ENCODE data around the gene SLC24A4.

Gene SLC24A4

GRCh38 chr14:92404421-92404820 lies 81.5 kb downstream of the SLC24A4 start:
- H3K9me2 ChIP-seq (replicated peaks; ENCODE audit: control insufficient read depth, low read length), result no peaks in the 10 kb centered on the region
- no peak overlapping the region for H3K4me2 ChIP-seq (ENCODE audit: low read length)
- H3F3A ChIP-seq (ENCODE audit: control insufficient read depth, insufficient read depth), result no peaks in the 10 kb centered on the region
- no peaks in the 10 kb centered on the region for H4K20me1 ChIP-seq (ENCODE audit: control insufficient read depth, insufficient read depth, low read depth, low read length)
- H3K27ac ChIP-seq (ENCODE audit: low read depth, low read length), result no peak overlapping the region
- TF ChIP-seq EZH2phosphoT487 (IDR thresholded peaks at IDR 0.05; ENCODE audit: borderline replicate concordance, low read length), result no peak
- TF ChIP-seq, protein P1, sequence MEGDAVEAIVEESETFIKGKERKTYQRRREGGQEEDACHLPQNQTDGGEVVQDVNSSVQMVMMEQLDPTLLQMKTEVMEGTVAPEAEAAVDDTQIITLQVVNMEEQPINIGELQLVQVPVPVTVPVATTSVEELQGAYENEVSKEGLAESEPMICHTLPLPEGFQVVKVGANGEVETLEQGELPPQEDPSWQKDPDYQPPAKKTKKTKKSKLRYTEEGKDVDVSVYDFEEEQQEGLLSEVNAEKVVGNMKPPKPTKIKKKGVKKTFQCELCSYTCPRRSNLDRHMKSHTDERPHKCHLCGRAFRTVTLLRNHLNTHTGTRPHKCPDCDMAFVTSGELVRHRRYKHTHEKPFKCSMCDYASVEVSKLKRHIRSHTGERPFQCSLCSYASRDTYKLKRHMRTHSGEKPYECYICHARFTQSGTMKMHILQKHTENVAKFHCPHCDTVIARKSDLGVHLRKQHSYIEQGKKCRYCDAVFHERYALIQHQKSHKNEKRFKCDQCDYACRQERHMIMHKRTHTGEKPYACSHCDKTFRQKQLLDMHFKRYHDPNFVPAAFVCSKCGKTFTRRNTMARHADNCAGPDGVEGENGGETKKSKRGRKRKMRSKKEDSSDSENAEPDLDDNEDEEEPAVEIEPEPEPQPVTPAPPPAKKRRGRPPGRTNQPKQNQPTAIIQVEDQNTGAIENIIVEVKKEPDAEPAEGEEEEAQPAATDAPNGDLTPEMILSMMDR (IDR thresholded peaks at IDR 0.05; ENCODE audit: low read depth, low read length, poor library complexity, severe bottlenecking), result no peak
- H3K79me2 ChIP-seq (ENCODE audit: control insufficient read depth, low read length), result no peaks in the 10 kb centered on the region
- H3K4me3 ChIP-seq (ENCODE audit: low read length), result no peak overlapping the region
- H3K27me3 ChIP-seq (ENCODE audit: control insufficient read depth, low read length), result no peaks in the 10 kb centered on the region
- H3K4me1 ChIP-seq (ENCODE audit: control insufficient read depth, low read length), result peaks cover 15% of the 10 kb centered on the region
- no peaks in the 10 kb centered on the region for H3K36me3 ChIP-seq (ENCODE audit: control insufficient read depth, low read length)
- peaks cover 16% of the 10 kb centered on the region for H3K9me3 ChIP-seq (ENCODE audit: control insufficient read depth, insufficient read depth, low read length)

DNA sequence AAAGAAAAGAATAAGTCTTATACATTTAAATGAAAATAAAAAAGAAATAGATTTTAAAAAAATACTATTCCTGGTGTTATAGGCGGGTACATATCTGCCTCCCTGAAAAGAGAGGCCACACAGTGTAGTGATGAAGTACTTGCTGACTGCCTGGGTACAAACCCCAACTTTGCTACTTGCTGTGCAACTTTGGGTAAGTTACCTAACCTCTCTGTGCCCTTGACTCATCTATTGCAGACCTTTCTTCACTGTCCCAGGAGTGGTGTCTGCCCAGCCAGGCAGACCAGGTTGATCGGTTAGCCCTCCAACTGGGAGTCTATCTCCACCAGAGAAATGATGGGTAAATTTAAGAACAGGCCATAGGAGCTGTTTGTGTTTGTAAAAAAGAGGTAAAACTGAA lies 82.0 kb downstream of the SLC24A4 start:
- Histone ChIP-seq H3K27ac (ENCODE audit: low read depth, low read length) (no peak overlapping the region), H3K79me2 (ENCODE audit: control insufficient read depth, low read length) (no peaks in the 10 kb centered on the region)
- TF ChIP-seq, protein P1 (IDR thresholded peaks at IDR 0.05; ENCODE audit: low read depth, low read length, poor library complexity, severe bottlenecking), result no peak
- TF ChIP-seq EZH2phosphoT487 (IDR thresholded peaks at IDR 0.05; ENCODE audit: borderline replicate concordance, low read length), result no peak

GRCh38 chr14:92407410-92407809 lies 84.4 kb downstream of the SLC24A4 start:
- Histone ChIP-seq H3K4me2 (ENCODE audit: low read length) (no peak overlapping the region), H4K20me1 (ENCODE audit: control insufficient read depth, insufficient read depth, low read depth, low read length) (no peaks in the 10 kb centered on the region), H3K27me3 (ENCODE audit: control insufficient read depth, low read length) (no peaks in the 10 kb centered on the region), H3K4me1 (ENCODE audit: control insufficient read depth, low read length) (no peaks in the 10 kb centered on the region), H3F3A (ENCODE audit: control insufficient read depth, insufficient read depth) (no peaks in the 10 kb centered on the region), H3K4me3 (ENCODE audit: low read length) (no peak overlapping the region), H3K36me3 (ENCODE audit: control insufficient read depth, low read length) (no peaks in the 10 kb centered on the region), H3K9me3 (ENCODE audit: control insufficient read depth, insufficient read depth, low read length) (peaks cover 15% of the 10 kb centered on the region), H3K9me2 (replicated peaks; ENCODE audit: control insufficient read depth, low read length) (no peaks in the 10 kb centered on the region), H3K79me2 (ENCODE audit: control insufficient read depth, low read length) (no peaks in the 10 kb centered on the region), H3K27ac (ENCODE audit: low read depth, low read length) (no peak overlapping the region)
- no peak for TF ChIP-seq EZH2phosphoT487 (IDR thresholded peaks at IDR 0.05; ENCODE audit: borderline replicate concordance, low read length)
- TF ChIP-seq, protein P1 (IDR thresholded peaks at IDR 0.05; ENCODE audit: low read depth, low read length, poor library complexity, severe bottlenecking), result no peak

More for the DNA sequence above, 82.0 kb downstream of the SLC24A4 start:
- Histone ChIP-seq H3K36me3 (ENCODE audit: control insufficient read depth, low read length) (no peaks in the 10 kb centered on the region), H3K27me3 (ENCODE audit: control insufficient read depth, low read length) (no peaks in the 10 kb centered on the region), H4K20me1 (ENCODE audit: control insufficient read depth, insufficient read depth, low read depth, low read length) (no peaks in the 10 kb centered on the region), H3K4me2 (ENCODE audit: low read length) (no peak overlapping the region), H3K4me1 (ENCODE audit: control insufficient read depth, low read length) (peaks cover 15% of the 10 kb centered on the region), H3K4me3 (ENCODE audit: low read length) (no peak overlapping the region), H3K9me3 (ENCODE audit: control insufficient read depth, insufficient read depth, low read length) (peaks cover 16% of the 10 kb centered on the region), H3K9me2 (replicated peaks; ENCODE audit: control insufficient read depth, low read length) (no peaks in the 10 kb centered on the region), H3F3A (ENCODE audit: control insufficient read depth, insufficient read depth) (no peaks in the 10 kb centered on the region)
